Measurements from ENCODE around the gene DRGX. TPM values are rescaled to one million over a fixed set of nuclear protein-coding genes. Genes with fewer than 3 reads are reported as not detected.

The DRGX gene
- total RNA-seq, 2 donors from 2014 or later = not detected

GRCh38 chr10:49398986-49399385 is 3.1 kb upstream of the DRGX start:
- Mint-ChIP-seq H3K27me3 (peaks cover 80% of the 10 kb centered on the region), H3K27ac (no peak overlapping the region), H3K4me1 (peaks cover 11% of the 10 kb centered on the region), H3K4me3 (peak overlapping the region; percentile 56), H3K36me3 (ENCODE audit: low read depth) (peaks cover 9% of the 10 kb centered on the region)
- DNase-seq (no peak), ATAC-seq (no peak)
- H3K9me3 ChIP-seq (ENCODE audit: control insufficient read depth, low read length, poor library complexity, severe bottlenecking) = peaks cover 2% of the 10 kb centered on the region

GRCh38 chr10:49398000-49398861 is 2.3 kb upstream of the DRGX start:
- peaks cover 82% of the 10 kb centered on the region for H3K27me3 Mint-ChIP-seq
- peaks cover 5% of the 10 kb centered on the region for H3K36me3 Mint-ChIP-seq (ENCODE audit: low read depth)
- ATAC-seq (peak; percentile 87), DNase-seq (peak in 2 of 3 donors; percentile 19 to 47)
- peak overlapping the region; percentile 56 for H3K4me3 Mint-ChIP-seq
- peak overlapping the region; percentile 21 for H3K27ac Mint-ChIP-seq
- peaks cover 11% of the 10 kb centered on the region for H3K4me1 Mint-ChIP-seq
- H3K9me3 ChIP-seq (ENCODE audit: control insufficient read depth, low read length, poor library complexity, severe bottlenecking) = peaks cover 2% of the 10 kb centered on the region

- ATAC-seq (peak; percentile 30), DNase-seq (no peak)
- peaks cover 2% of the 10 kb centered on the region for H3K9me3 ChIP-seq (ENCODE audit: control insufficient read depth, low read length, poor library complexity, severe bottlenecking)
- no peak overlapping the region for H3K27ac Mint-ChIP-seq
- peak overlapping the region; percentile 41 for H3K4me3 Mint-ChIP-seq
- peaks cover 77% of the 10 kb centered on the region for H3K27me3 Mint-ChIP-seq
- peaks cover 6% of the 10 kb centered on the region for H3K36me3 Mint-ChIP-seq (ENCODE audit: low read depth)
- H3K4me1 Mint-ChIP-seq = peaks cover 11% of the 10 kb centered on the region
These were observed 1.4 kb upstream of the DRGX start for GRCh38 chr10:49397036-49397999.

GRCh38 chr10:49396666-49396999 is 744 bp upstream of the DRGX start:
- ATAC-seq (no peak), DNase-seq (no peak)
- H3K9me3 ChIP-seq (ENCODE audit: control insufficient read depth, low read length, poor library complexity, severe bottlenecking) = peaks cover 2% of the 10 kb centered on the region
- Mint-ChIP-seq H3K36me3 (ENCODE audit: low read depth) (peaks cover 7% of the 10 kb centered on the region), H3K4me1 (peaks cover 11% of the 10 kb centered on the region), H3K4me3 (peak overlapping the region; percentile 21), H3K27ac (no peak overlapping the region), H3K27me3 (peaks cover 77% of the 10 kb centered on the region)

GRCh38 chr10:49394933-49395740 is 752 bp downstream of the DRGX start:
- Mint-ChIP-seq H3K36me3 (ENCODE audit: low read depth) (peaks cover 7% of the 10 kb centered on the region), H3K27me3 (peaks cover 82% of the 10 kb centered on the region), H3K4me3 (peak overlapping the region; percentile 54), H3K27ac (no peak overlapping the region), H3K4me1 (peaks cover 11% of the 10 kb centered on the region)
- DNase-seq (no peak), ATAC-seq (no peak)
- H3K9me3 ChIP-seq (ENCODE audit: control insufficient read depth, low read length, poor library complexity, severe bottlenecking) = peaks cover 2% of the 10 kb centered on the region

GRCh38 chr10:49393757-49394156 is 2.1 kb downstream of the DRGX start:
- no peak overlapping the region for H3K4me3 Mint-ChIP-seq
- peaks cover 82% of the 10 kb centered on the region for H3K27me3 Mint-ChIP-seq
- peaks cover 10% of the 10 kb centered on the region for H3K4me1 Mint-ChIP-seq
- ATAC-seq (no peak), DNase-seq (no peak)
- peaks cover 2% of the 10 kb centered on the region for H3K9me3 ChIP-seq (ENCODE audit: control insufficient read depth, low read length, poor library complexity, severe bottlenecking)
- H3K36me3 Mint-ChIP-seq (ENCODE audit: low read depth) = peaks cover 7% of the 10 kb centered on the region
- H3K27ac Mint-ChIP-seq = no peak overlapping the region

GRCh38 chr10:49393301-49393700 is 2.6 kb downstream of the DRGX start:
- peaks cover 2% of the 10 kb centered on the region for H3K9me3 ChIP-seq (ENCODE audit: control insufficient read depth, low read length, poor library complexity, severe bottlenecking)
- Mint-ChIP-seq H3K36me3 (ENCODE audit: low read depth) (peaks cover 6% of the 10 kb centered on the region), H3K4me1 (peaks cover 6% of the 10 kb centered on the region), H3K27me3 (peaks cover 82% of the 10 kb centered on the region), H3K4me3 (no peak overlapping the region), H3K27ac (no peak overlapping the region)
- no peak for DNase-seq
- ATAC-seq = no peak

GRCh38 chr10:49389361-49389933 is 6.4 kb downstream of the DRGX start:
- no peak for DNase-seq
- Mint-ChIP-seq H3K27ac (no peak overlapping the region), H3K4me3 (no peak overlapping the region), H3K27me3 (peaks cover 76% of the 10 kb centered on the region), H3K36me3 (ENCODE audit: low read depth) (peaks cover 3% of the 10 kb centered on the region), H3K4me1 (no peaks in the 10 kb centered on the region)
- ATAC-seq = no peak
- H3K9me3 ChIP-seq (ENCODE audit: control insufficient read depth, low read length, poor library complexity, severe bottlenecking) = no peaks in the 10 kb centered on the region

GRCh38 chr10:49388161-49388560 is 7.7 kb downstream of the DRGX start:
- Mint-ChIP-seq H3K27me3 (peaks cover 68% of the 10 kb centered on the region), H3K4me1 (no peaks in the 10 kb centered on the region), H3K27ac (no peak overlapping the region), H3K36me3 (ENCODE audit: low read depth) (peaks cover 3% of the 10 kb centered on the region), H3K4me3 (no peak overlapping the region)
- no peak for ATAC-seq
- H3K9me3 ChIP-seq (ENCODE audit: control insufficient read depth, low read length, poor library complexity, severe bottlenecking) = no peaks in the 10 kb centered on the region
- no peak for DNase-seq

- H3K4me3 Mint-ChIP-seq = no peak overlapping the region
- no peaks in the 10 kb centered on the region for H3K4me1 Mint-ChIP-seq
- no peaks in the 10 kb centered on the region for H3K36me3 Mint-ChIP-seq (ENCODE audit: low read depth)
- ATAC-seq = no peak
- peaks cover 66% of the 10 kb centered on the region for H3K27me3 Mint-ChIP-seq
- no peak overlapping the region for H3K27ac Mint-ChIP-seq
- no peaks in the 10 kb centered on the region for H3K9me3 ChIP-seq (ENCODE audit: control insufficient read depth, low read length, poor library complexity, severe bottlenecking)
- DNase-seq = no peak
These were observed 8.8 kb downstream of the DRGX start for GRCh38 chr10:49387071-49387470.

- H3K4me3 Mint-ChIP-seq = no peak overlapping the region
- no peaks in the 10 kb centered on the region for H3K36me3 Mint-ChIP-seq (ENCODE audit: low read depth)
- no peaks in the 10 kb centered on the region for H3K4me1 Mint-ChIP-seq
- H3K27me3 Mint-ChIP-seq = peaks cover 61% of the 10 kb centered on the region
- no peak overlapping the region for H3K27ac Mint-ChIP-seq
- no peak for DNase-seq
- no peak for ATAC-seq
- H3K9me3 ChIP-seq (ENCODE audit: control insufficient read depth, low read length, poor library complexity, severe bottlenecking) = no peaks in the 10 kb centered on the region
These were observed 9.7 kb downstream of the DRGX start for GRCh38 chr10:49385939-49386922.
